ENCODE measurements around the gene APOBEC3H.

APOBEC3H gene

GRCh38 chr22:39125622-39126021, 28.6 kb downstream of the APOBEC3H start:
- Histone ChIP-seq H3K4me3 (ENCODE audit: low read depth in 1 of 2, low read length in 1 of 2) (no peak overlapping the region), H3K27me3 (peaks cover 16% of the 10 kb centered on the region), H3K4me1 (ENCODE audit: control insufficient read depth in 1 of 2, insufficient read depth in 1 of 2, low read depth in 1 of 2, low read length in 1 of 2) (no peaks in the 10 kb centered on the region), H3K27ac (no peak overlapping the region), H3K9me3 (no peaks in the 10 kb centered on the region), H3K36me3 (peaks cover 6% of the 10 kb centered on the region)
- no peak for TF ChIP-seq CTCF (IDR thresholded peaks at IDR 0.05)

DNA sequence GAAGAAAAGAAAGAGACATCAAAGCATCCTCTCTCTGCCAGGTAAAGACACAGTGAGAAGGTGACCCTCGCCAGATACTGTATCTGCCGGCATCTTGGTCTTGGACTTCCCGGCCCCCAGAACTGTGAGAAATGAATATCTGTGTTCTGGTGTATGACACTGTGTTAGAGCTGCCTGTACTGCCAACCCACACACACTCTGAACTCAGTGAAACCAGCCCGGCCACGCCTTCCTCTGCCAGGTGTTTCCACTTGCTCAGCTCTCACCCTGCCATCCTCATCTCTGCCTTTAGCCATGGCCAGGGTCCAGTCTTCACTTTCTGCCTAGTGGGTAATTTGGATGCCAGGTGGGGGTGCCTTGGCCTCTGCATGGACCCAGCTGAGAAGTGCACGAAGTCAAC, 31.5 kb downstream of the APOBEC3H start:
- H3K36me3 ChIP-seq: peaks cover 26% of the 10 kb centered on the region
- TF ChIP-seq CTCF (IDR thresholded peaks at IDR 0.05): no peak
- peaks cover 13% of the 10 kb centered on the region for H3K27me3 ChIP-seq
- H3K9me3 ChIP-seq: no peaks in the 10 kb centered on the region
- H3K4me3 ChIP-seq (ENCODE audit: low read depth in 1 of 2, low read length in 1 of 2): no peak overlapping the region
- H3K4me1 ChIP-seq (ENCODE audit: control insufficient read depth in 1 of 2, insufficient read depth in 1 of 2, low read depth in 1 of 2, low read length in 1 of 2): no peaks in the 10 kb centered on the region
- H3K27ac ChIP-seq: no peak overlapping the region

DNA sequence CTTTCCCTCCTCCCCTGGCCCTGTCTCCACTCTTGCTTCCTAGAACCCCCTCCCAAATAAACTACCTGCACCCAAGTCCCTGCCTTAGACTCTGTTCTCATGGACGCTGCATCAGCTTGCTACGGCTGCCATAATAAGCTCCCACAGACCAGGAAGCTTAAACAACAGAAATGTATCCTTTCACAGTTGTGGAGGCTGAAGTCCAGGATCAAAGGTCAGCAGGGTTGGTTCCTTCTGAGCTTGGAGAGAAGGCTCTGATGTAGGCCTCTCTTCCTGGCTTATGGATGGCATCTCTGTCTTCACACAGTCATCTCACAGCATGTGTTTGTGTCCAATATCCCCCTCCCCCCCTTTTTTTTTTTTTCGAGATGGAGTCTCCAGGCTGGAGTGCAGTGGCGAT, 32.0 kb downstream of the APOBEC3H start:
- H3K4me1 ChIP-seq (ENCODE audit: control insufficient read depth in 1 of 2, insufficient read depth in 1 of 2, low read depth in 1 of 2, low read length in 1 of 2): no peaks in the 10 kb centered on the region
- TF ChIP-seq CTCF (IDR thresholded peaks at IDR 0.05): no peak
- H3K9me3 ChIP-seq: no peaks in the 10 kb centered on the region
- peaks cover 7% of the 10 kb centered on the region for H3K27me3 ChIP-seq
- H3K36me3 ChIP-seq: peaks cover 31% of the 10 kb centered on the region
- H3K4me3 ChIP-seq (ENCODE audit: low read depth in 1 of 2, low read length in 1 of 2): no peak overlapping the region
- no peak overlapping the region for H3K27ac ChIP-seq

DNA sequence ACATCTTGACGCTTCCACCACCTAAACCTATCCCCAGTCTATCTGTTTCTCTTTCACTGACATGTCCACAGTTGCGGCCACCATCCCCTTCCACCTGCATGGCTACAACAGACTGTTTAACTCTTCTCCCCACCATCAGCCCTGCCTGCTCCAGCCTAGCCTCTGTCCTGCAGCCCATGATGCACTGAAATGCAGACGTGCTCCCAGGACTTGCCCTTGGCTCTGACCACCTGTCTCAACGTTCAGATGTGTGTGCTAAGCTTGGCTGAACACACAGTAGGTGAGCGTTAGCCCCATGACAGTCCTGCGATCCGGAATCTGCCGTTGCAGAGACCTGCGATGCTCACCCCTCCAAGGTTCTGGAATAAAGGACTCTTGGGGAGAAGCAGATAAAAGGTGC, 32.7 kb downstream of the APOBEC3H start:
- Histone ChIP-seq H3K27me3 (peaks cover under 1% of the 10 kb centered on the region), H3K36me3 (peaks cover 36% of the 10 kb centered on the region), H3K4me3 (ENCODE audit: low read depth in 1 of 2, low read length in 1 of 2) (no peak overlapping the region), H3K4me1 (ENCODE audit: control insufficient read depth in 1 of 2, insufficient read depth in 1 of 2, low read depth in 1 of 2, low read length in 1 of 2) (no peaks in the 10 kb centered on the region), H3K9me3 (no peaks in the 10 kb centered on the region), H3K27ac (no peak overlapping the region)
- no peak for TF ChIP-seq CTCF (IDR thresholded peaks at IDR 0.05)

- Histone ChIP-seq H3K9me3 (no peaks in the 10 kb centered on the region), H3K4me3 (ENCODE audit: low read depth in 1 of 2, low read length in 1 of 2) (no peak overlapping the region), H3K4me1 (ENCODE audit: control insufficient read depth in 1 of 2, insufficient read depth in 1 of 2, low read depth in 1 of 2, low read length in 1 of 2) (no peaks in the 10 kb centered on the region), H3K36me3 (peaks cover 40% of the 10 kb centered on the region), H3K27ac (no peak overlapping the region), H3K27me3 (no peaks in the 10 kb centered on the region)
- no peak for TF ChIP-seq CTCF (IDR thresholded peaks at IDR 0.05)
Measured at GRCh38 chr22:39130152-39130704, 33.2 kb downstream of the APOBEC3H start.

Data from neutrophil (primary cell).